HG02870 (cell line): ENCODE results near the gene MAP3K4.

Experiments
- ATAC-seq: cut with Tn5 transposase; IDR thresholded peaks from one replicate; pipeline ENCODE4 v1.9.1; 2021; ENCODE audit warnings: mild to moderate bottlenecking, moderate library complexity; ENCODE audit not compliant: unreplicated experiment

Gene MAP3K4

DNA sequence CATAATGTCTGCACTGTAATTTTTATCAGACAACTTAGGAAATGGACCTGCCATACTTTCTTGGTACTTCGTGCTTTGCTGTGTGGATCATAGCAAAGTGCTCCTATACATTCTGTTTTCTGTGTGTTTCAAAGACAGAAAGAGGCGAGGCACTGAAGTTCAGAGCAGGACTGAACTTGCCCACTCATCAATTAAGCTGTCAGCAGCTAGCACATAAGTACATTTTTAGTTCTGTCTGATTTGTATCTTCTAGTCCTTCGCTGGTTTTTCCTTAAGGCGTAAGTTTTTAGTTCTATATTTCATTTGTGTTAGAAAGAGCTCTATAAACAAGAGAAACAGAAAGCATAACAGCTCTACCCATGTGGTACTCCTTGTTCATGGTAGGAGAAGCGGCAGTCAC is 42.1 kb downstream of the MAP3K4 start:
- ATAC-seq, result no peak

DNA sequence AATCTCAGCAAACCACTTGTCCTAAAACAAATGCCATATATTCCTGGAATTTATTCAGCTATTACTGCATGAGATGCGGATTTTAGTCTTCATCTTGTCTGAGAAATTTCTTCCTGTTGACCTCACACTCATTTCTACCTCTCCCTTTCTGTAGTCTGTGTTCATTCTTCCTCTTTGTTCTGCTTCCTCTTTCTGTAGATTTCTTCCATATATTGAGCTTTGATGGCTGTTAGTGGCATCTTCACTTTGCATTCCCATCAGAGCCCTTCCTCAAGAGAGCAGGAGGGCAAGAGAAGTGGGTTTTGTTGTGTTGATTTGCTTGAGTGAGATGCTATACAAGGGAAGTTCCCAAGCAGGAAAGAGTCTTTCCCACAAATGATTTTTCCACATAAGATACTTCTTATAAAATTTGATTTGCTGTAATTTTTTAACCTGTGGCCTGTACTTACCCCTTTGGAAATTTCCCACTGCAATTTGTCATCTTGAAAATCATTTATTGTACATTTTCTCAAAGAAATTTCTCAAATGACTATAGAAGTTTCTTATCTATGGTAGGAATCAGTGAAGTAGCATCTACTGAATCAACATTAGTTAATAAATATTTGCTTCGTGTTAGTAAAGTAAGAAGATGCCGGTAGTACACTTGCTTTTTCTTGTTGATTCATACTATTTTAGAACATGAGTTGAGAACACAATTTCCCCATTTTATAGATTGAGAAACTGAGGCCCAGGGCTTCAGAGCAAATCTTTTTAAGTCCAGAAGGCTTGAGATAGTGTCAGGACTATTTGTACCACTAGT is 43.8 kb downstream of the MAP3K4 start:
- peak; percentile 37 for ATAC-seq

DNA sequence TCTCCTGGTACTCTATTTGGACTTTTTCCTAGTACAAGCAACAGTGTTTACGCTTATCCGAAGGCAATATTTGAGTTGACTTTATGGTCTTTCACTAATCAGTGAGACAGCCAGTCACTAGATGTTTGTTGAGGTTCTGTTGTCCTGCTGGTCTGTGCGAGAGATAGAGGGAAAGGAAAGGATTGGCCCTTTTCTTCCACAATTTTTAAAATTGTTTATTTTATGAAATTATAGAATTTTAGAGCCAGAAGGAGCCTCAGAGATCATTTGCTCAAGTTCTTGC is 44.4 kb downstream of the MAP3K4 start:
- ATAC-seq, result no peak

DNA sequence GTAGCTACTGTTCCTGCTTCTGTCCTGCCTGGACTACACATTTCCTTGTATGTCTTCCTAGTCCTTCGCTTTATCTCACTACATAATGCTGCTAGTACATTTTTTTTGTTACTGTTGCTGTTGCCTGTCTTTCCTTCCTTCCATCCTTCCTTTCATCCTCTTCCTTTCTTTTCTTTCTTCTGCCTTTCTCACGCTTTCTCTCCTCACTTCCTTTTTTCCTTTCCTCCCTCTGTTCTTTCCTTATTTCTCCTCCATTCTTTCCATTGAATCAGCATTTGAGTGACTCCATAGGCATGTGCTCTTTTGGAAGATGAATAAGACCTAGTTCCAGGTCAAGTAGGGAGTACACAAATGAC is 46.3 kb downstream of the MAP3K4 start:
- ATAC-seq, result no peak

DNA sequence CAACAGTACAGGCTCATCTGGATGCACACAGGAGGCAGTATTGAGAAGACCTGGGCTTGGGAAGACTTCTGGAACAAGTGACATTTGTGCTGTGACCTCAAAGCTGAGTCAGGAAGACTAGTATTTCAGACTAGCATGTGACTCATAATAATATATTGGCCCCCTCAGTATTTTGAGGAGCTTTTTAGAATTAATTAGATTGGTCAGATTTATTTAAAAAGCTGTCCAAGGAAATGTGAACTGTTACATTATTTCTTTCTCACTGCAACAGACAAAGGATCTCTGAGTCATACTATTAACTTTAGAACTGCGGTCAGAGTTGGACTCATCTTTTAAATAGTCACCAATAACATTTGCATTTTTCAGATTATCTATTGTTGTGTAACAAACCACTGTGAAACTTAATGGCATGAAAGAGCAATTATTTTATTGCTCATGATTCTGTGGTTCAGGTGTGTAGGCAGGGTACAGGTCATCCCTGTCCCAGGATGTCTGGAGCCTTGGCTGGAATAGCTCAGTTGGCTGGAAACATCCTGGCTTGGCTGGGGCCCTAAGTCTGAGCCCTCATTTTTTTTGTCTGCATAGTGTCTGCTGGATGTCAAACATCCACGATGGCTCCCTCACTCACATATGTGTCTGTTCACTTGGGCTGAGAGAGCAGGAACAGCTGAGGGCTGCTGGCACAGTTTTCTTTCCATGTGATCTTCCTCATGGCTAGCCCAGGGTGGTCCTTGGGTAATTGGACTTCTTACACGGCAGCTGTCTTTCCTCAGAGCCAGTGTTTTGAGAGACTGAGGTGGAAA is 46.9 kb downstream of the MAP3K4 start:
- ATAC-seq, result peak; percentile 92

DNA sequence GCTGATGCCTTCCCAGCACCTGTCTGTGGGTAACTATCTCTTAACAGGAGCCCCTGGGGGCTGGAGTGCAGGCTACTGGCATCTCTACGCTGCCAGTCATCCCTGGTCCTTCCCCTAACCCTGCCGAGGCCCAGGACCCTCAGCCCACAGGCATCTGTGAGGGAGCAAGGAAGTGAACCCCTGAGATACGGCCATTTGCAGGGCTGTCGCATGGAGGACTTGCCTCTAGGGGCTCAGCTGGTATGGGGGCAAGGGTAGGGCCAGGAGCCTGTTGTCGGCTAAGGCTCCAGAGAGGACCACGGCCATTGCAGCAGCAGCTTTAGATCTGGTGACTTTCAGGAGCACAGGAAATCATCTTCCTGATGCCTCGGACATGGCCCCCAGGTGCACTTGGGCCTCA is 49.7 kb downstream of the MAP3K4 start:
- no peak for ATAC-seq

DNA sequence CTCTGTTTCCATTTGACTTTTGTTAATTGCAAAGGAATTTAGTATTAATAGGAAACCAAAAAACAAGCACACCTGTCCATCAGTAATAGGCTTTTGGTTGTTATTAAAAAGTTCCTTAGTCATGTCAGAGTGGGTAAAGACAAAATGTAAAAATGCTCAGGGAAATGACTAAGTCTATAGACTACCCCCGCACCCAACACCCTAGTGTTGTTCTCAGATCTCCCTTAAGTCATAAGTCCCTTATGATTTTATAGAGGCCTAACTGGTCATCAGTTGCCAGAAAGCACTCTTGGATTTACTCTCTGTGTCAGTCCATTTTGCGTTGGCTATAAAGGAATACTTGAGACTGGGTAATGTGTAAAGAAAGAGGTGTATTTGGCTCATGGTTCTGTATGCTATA is 52.8 kb downstream of the MAP3K4 start:
- ATAC-seq, result no peak

DNA sequence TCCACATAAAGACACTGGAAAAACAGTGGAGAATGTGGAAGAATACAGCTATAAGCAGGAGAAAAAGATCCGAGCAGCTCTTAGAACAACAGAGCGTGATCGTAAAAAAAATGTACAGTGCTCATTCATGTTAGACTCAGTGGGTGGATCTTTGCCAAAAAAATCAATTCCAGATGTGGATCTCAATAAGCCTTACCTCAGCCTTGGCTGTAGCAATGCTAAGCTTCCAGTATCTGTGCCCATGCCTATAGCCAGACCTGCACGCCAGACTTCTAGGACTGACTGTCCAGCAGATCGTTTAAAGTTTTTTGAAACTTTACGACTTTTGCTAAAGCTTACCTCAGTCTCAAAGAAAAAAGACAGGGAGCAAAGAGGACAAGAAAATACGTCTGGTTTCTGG is 57.1 kb downstream of the MAP3K4 start:
- no peak for ATAC-seq

DNA sequence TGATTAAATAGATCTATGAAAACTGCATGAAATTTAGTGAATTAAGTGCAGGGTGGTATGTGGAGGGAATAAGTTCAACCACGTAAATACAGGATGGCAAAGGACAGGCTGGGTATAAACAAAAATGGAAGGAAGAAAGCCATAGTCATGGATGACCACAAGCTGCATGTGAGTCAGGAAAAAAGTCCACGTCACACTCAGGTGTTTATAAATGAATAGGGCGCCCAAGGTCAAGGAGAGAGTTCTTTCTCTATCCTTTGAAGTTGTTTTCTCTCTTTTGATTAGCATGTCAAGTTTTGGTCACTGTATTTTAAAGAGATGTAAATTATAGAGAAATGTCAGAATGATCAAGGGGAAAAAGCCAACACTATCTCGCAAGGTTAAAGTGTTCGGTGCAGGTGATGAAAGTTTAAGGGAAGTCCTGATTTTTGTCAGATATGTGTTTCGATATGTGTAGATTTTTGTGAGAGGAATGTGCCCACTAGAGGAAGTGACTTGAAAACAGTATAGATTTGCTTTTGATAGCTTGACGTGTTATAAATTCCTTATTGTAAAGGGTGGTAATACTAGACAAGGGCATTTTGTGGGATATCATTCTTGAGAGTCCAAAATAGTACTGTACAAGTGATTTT is 58.7 kb downstream of the MAP3K4 start:
- ATAC-seq, result no peak

DNA sequence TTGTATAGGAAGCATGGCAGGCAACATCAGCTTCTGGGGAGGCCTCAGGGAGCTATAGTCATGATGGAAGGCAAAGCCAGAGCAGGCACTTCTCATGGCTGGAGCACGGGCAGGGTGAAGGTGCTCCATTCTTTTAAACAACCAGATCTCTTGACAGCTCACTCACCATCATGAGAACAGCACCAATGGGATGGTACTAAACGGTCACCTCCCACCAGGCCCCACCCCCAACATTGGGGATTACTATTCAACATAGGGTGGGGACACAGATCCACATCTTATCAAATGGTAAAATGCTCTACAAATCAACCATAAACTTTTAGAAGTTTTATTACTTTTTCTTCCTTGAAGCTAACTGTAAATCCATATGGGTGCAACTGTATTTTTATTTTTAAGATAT is 61.5 kb downstream of the MAP3K4 start:
- ATAC-seq, result no peak

DNA sequence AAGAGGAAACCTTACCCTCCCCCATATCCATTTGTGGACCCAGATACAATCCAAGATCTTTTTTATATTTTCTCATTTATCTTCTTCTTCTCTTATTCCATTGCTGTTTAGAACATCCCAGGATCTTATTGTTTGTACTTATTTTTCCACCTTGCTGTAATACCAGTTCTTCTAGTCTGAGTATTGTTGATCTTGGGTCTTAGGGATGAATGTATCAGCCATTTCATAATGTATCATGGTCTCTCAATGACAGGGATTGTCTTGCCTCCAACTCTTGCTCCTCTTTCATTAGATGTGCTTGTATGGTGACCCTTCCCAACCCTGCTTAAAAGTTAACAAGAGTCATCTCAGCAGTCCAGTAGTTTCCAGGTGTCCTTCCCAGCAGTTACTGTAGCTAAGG is 63.3 kb downstream of the MAP3K4 start:
- no peak for ATAC-seq

DNA sequence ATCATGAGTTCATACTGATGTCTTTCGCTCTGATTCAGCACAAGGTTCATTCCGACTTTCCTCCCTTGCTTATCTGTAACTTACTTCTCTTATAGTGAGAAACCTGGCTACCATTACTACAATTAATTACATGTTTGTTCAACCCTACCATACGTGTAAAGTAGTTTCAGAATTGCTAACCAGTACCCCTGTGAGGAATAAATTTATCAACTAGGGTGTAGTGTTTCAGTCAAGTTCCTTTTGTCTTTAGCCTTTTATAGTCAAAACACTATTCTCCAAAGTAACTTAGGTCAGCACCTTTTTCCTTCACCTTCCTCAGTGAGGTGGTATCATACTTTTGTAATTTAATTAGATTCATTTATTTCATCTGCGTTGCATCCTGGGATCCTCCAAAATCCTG is 64.9 kb downstream of the MAP3K4 start:
- ATAC-seq, result no peak

DNA sequence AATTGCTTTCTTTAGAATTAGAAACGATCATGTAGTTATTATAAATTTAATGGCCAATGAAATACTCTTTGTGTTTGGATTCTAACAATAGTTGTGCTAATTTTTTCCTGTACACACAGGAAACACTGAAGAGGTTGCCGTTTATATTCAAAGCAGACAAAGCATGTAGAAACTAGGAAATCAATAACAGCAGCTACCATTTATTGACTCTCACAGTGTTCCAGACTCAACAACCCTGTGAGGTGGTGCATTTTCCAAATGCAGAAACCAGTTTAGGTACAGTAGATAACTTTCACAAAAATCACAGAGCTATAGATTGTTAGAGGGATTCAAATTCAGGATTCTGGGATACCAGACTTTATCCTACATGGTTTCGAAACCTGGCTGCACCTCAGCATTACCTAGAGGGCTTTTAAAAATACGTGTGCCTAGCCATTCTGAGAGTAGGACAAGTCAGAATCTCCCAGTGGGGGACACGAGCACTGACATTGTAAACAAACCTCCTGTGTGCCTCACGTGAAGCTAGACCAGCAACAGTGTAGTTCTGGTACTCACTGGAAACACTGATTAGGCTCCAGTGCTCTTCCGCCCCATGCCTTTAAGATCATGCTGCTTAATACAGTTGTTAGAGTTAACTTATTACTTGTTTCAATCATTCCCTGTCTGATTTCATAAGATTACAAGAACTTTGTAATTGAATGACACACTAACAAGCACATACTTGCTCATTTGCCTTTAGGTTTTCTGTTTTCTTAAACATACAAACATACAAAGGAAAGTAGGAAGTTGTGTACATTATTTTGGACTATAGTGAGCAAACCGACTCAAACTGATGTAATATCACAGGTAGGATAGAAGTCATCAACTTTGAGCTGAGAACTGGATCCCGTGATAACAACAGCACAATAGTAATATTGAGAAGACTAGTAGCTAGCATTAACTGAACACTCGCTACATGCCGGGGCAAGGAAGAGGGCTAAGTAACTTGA is 65.8 kb downstream of the MAP3K4 start:
- no peak for ATAC-seq

DNA sequence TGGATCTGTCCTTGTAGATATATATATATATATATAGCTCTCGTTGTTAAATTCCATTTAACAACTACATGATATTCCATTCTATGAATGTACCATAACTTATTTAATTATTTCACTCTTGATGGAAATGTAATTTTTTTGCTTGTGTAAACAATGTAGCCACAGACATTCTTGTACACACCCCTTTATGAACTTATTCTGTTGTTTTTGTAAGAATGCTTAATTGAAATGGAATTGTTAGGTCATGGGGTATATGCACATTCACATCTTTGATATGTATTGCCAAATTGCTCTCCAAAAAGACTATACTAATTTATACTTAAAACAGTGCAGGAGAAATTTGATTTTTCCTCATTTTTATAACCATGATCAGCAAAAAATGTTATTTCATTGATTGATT is 67.2 kb downstream of the MAP3K4 start:
- ATAC-seq, result no peak

DNA sequence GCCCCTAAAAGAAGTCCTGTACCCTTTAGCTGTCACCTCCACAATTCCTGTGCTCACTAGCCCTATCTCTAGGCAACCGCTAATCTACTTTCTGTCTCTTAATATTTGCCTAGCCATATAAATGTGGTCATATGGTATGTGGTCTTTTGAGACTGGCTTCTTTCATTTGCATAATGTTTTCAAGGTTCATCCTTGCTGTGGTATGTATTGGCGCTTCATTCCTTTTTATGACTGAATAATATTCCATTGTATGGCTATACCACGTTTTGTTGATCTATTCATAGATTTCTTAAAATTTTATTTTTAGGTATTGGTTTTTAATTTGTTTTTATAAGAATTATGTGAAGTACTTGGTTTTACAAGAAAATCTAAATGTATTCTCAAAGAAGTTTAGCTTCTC is 70.0 kb downstream of the MAP3K4 start:
- ATAC-seq, result no peak

DNA sequence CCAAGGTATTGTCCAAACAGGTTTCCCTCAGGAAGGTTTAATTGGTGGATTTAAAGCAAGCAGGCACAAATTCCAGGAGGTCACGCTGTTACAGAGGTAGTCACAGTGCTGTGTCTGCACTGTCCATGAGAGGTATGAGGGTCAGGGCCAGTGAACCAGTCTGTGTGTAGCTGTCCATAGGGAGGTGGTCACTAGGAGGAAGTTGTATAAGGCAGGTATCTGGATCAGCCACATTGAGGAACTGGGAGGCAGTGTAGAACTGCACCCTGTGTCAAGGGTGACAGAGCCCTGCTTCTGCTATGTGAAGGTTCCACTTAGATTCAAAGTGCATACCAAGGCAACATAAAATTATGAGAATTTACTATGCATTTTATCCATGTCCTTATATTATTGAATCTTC is 73.3 kb downstream of the MAP3K4 start:
- peak; percentile 69 for ATAC-seq

DNA sequence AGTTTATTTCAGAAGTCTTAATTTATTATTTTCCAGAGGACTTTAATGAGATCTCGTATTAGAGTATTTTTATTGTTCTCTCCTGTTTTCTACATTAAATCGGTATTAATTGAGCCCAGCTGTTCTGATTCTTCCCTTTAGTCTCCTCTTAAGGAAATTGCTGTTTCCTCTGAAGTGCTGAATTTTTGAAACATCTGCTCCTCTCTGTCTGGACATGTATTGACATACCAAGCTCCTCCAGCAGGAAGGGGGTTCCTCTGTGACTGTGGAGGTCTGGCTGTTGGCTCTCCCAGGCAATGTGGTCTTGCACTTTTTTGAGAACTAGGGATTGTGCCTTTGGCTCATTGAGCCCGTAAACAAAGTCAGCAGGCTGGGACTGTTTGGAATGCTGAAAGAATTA is 74.9 kb downstream of the MAP3K4 start:
- ATAC-seq, result no peak

DNA sequence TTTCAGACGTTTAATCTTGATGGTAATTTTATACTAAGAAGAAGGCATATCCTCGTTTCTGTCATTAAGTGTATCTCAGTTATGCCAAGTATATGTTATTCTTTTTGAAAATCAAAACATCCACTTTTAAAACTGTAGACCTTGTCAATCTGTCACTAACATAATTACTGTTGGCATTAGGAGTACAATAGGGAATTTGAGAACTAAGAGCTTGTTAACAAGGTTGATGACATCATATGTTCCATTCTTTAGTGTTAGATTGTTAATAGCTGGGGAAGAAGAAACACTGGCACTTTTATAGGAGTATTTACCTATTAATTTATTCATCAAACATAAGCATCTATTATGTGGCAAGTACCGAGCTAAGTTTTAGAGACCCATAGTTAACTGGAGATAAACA is 76.2 kb downstream of the MAP3K4 start:
- no peak for ATAC-seq

DNA sequence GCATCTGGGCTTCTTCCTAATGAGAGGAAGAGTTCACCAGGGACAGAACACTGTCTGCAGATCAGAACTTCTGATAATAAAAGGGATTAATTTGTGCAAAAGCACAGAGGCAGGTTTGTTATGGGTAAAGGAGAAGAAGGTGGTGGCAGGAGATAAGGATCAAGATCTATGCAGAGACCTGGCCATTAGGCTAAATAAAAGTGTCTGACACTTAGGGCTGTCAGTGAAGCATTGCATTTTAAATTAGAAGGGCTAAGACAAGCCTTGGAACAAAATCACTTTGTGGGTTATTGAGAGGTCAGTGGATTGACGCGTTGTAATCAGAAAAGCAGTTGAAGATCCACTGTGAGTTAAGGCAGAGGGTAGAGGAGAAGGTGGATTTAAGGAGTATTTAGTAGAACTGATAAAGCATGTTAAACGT is 76.8 kb downstream of the MAP3K4 start:
- ATAC-seq, result no peak

DNA sequence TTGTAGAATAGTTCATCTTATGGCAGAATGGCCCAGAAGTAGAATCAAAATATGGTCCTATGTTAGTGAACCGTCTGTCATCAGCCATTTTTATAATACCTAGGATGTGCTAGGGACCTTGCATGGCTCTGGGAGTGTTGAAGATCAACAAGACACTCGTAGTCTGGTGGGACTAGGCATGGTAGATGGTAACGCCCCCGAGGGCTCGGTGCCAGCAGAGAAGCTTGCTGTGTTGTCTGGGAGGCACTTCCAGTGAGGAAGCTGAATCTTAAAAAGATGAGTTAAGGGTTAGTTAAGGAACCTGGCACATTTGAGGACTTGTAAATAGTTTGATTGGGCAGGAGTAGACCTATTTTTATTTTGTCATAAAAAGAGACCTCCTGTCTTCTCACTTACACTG is 82.4 kb downstream of the MAP3K4 start:
- no peak for ATAC-seq

DNA sequence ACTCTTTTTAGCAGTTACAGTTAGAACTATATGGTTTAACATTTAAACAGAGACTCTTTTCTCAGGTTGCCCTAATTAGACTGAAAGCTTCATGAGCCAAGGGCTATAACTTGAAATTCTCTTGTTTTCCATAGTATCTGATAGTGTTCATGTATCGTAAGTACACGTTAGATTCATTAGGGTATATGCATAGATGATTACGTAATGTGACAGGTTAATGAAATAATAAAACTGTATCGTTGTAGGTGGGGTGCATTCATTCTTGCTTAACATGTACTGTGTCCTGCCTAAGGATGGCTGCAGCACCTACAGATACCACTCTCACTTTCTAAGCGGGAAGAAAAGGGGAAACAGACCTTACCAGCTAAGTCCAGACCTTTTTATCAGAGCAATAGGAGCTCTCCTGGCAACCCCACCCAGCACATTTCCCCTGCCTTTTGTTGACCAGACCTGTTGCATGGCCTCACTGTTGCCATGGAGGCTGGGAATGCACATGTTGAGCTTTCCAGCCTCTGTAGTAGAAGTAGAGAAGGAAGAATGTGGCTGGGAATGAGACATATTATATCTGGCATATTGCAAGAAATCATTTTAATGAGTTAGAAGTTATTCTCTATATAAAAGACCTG is 83.0 kb downstream of the MAP3K4 start:
- ATAC-seq, result no peak
